NCI-H1105 (cell line): ENCODE results near the gene HERPUD2.
"Not testable (repeated sequence)": the region's sequence is repeated elsewhere in the genome, so short reads cannot be mapped to it uniquely, and the experiment has no call there.

ENCODE experiments used
- DNase-seq: peaks from one replicate; lab custom pipeline; 2025; lab: John Stamatoyannopoulos, UW

The HERPUD2 gene

GRCh38 chr7:35605760-35606159 lies 89.2 kb downstream of the HERPUD2 start:
- no peak for DNase-seq

GRCh38 chr7:35604595-35604994 lies 90.3 kb downstream of the HERPUD2 start:
- DNase-seq: no peak

DNA sequence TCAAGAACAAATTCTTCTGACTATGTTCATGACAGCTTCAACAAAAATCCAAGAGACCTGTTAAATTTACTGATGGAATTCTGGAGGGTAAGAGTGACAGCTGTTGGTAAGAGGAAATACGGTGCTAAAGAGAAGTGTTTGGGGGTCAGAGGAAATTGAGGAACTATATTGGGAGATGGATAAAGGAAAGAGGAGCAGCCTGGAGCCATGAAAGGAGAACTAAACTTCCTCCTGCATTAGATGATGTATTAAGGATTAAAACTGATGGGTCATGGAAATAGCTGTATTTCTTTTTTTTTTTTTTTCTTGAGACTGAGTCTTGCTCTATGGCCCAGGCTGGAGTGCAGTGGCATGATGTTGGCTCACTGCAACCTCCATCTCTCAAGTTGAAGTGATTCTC lies 95.3 kb downstream of the HERPUD2 start:
- no peak for DNase-seq

GRCh38 chr7:35599061-35599460 lies 95.9 kb downstream of the HERPUD2 start:
- no peak for DNase-seq

DNA sequence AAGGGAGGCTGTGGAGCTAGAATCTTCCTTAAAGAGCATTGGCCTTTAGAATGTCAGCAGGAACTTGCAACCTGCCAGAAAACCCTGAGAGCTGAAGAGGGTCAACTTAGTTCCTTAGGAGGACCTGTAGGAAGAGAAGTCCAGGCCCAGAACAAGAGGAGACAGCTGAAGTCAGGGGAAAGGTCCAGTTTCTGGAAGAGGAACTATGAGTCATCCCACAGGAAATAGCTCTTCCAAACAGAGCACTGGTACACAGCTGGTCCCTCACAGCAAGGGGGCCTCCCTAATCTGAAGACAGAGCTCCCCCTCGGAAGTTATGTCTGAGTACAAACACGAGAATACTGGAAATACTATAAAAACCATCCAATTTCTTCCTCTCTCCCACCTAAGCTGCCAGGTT lies 98.9 kb downstream of the HERPUD2 start:
- DNase-seq: no peak

GRCh38 chr7:35593899-35594298 lies 101.0 kb downstream of the HERPUD2 start:
- no peak for DNase-seq

- DNase-seq: no peak
Measured at GRCh38 chr7:35588647-35589046, 106.3 kb downstream of the HERPUD2 start.

- DNase-seq: no peak
Measured at GRCh38 chr7:35584990-35585389, 109.9 kb downstream of the HERPUD2 start.

- DNase-seq: not testable (repeated sequence)
Measured at GRCh38 chr7:35584533-35584932, 110.4 kb downstream of the HERPUD2 start.
